Retinal pigment epithelial cell (primary cell): ENCODE data around the gene TPM4.
A peak's percentile ranks its signal among the peaks of the same experiment; 100 is the strongest.
"Not testable (repeated sequence)": the region's sequence is repeated elsewhere in the genome, so short reads cannot be mapped to it uniquely, and the experiment has no call there.

ENCODE experiments used
- DNase-seq: peaks from one replicate; pipeline ENCODE4 v3.0.0-alpha.2; 2010; ENCODE audit warnings: low read depth
- H3K4me3 ChIP-seq: 2 replicates; pipeline ENCODE4 v1.5.1; 2011; ENCODE audit warnings: mild to moderate bottlenecking, low read length, control low read depth, moderate library complexity
- CTCF ChIP-seq: conservative IDR thresholded peaks from 2 replicates; pipeline ENCODE4 v1.5.1; 2011; ENCODE audit warnings: low read depth, low read length, control low read depth, inconsistent platforms

The TPM4 gene

GRCh38 chr19:16076154-16076957, at the start of gene TPM4:
TPM4 (plus strand) TSS chr19:16076495; CDS start chr19:16076566, 71 bp downstream.
- H3K4me3 ChIP-seq = peak within 1 kb of the TSS; percentile 94
- no peak for DNase-seq
- no peak for TF ChIP-seq CTCF

- no peak for TF ChIP-seq CTCF
- H3K4me3 ChIP-seq = no peak overlapping the region
These were observed 49.5 kb upstream of the TPM4 start for GRCh38 chr19:16026756-16027155.

GRCh38 chr19:16027528-16027927, 48.8 kb upstream of the TPM4 start:
- H3K4me3 ChIP-seq = no peak overlapping the region
- TF ChIP-seq CTCF = no peak
- DNase-seq = no peak

More at GRCh38 chr19:16026756-16027155, 49.5 kb upstream of the TPM4 start:
- DNase-seq = no peak

- not testable (repeated sequence) for H3K4me3 ChIP-seq, DNase-seq
These were observed 46.1 kb upstream of the TPM4 start for GRCh38 chr19:16030155-16030554.

- no peak overlapping the region for H3K4me3 ChIP-seq
- DNase-seq = no peak
- TF ChIP-seq CTCF = no peak
These were observed 45.1 kb upstream of the TPM4 start for GRCh38 chr19:16030964-16031871.

- no peak overlapping the region for H3K4me3 ChIP-seq
- DNase-seq = no peak
- TF ChIP-seq CTCF = no peak
These were observed 44.5 kb upstream of the TPM4 start for GRCh38 chr19:16031872-16032200.

- no peak for DNase-seq
- no peak overlapping the region for H3K4me3 ChIP-seq
- TF ChIP-seq CTCF = no peak
These were observed 43.7 kb upstream of the TPM4 start for GRCh38 chr19:16032509-16033135.
